ENCODE results near the gene TRIO.

GRCh38 chr5:14435481-14435880, 292.3 kb downstream of the TRIO start:
- TF ChIP-seq RAD21 (IDR thresholded peaks at IDR 0.05 in 1 of 2, conservative IDR thresholded peaks at IDR 0.05 in 1 of 2; ENCODE audit: low read depth in 2 of 2, low read length in 2 of 2) (no peak), JUN (IDR thresholded peaks at IDR 0.05; ENCODE audit: low read depth, low read length) (no peak), POLR2A (IDR thresholded peaks at IDR 0.05; ENCODE audit: control extremely low read depth in 1 of 2, low read depth in 2 of 2, low read length in 2 of 2) (no peak), GABPA (IDR thresholded peaks at IDR 0.05; ENCODE audit: borderline replicate concordance, insufficient read depth, low read length) (no peak), TAF1 (IDR thresholded peaks at IDR 0.05; ENCODE audit: low read depth, low read length) (no peak), POLR2AphosphoS5 (IDR thresholded peaks at IDR 0.05; ENCODE audit: low read depth, low read length) (no peak), TEAD4 (IDR thresholded peaks at IDR 0.05; ENCODE audit: low read depth, low read length) (no peak), USF2 (IDR thresholded peaks at IDR 0.05; ENCODE audit: low read length) (no peak), SP1 (IDR thresholded peaks at IDR 0.05; ENCODE audit: low read depth, low read length) (no peak), EZH2 (IDR thresholded peaks at IDR 0.05; ENCODE audit: low read depth, low read length, severe bottlenecking) (no peak), CHD2 (IDR thresholded peaks at IDR 0.05; ENCODE audit: low read length) (no peak), ZNF274 (IDR thresholded peaks at IDR 0.05; ENCODE audit: borderline replicate concordance, extremely low read depth, low read length) (no peak), RFX5 (IDR thresholded peaks at IDR 0.05; ENCODE audit: borderline replicate concordance, low read depth, low read length) (no peak)
